Measurements from ENCODE around the gene NCK1.

DNA sequence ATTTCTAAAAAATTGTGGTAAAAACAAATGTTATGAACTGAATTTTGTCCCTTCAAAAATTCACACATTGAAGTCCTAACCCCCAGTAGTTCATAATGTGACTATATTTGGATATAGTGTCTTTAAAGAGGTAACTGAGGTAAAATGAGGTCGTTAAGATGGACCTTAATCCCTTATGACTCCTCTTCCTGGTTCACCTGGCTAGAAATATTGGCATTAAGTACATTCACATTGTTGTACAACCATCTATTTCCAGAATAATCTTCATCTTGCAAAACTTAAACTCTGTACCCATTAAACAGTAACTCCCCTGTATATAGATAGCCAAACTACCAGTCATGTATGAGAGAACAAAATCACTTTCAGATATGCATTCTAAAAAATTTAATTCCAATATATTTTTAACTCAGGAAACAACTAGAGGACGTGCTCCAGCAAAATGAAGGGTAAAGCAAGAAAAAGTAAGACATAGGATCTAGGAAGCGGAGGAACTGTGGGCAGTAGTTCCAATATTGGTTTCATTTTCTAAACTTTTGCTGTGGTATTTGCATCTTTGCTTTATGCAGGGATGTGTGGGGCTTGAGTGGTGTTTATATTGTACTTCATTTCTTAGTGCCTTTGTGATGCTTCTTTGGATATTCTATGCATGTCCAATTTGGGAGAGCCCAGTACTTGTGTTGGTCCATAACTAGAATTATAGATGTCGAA, 59.0 kb downstream of the NCK1 start:
- TF ChIP-seq POLR2AphosphoS5 (IDR thresholded peaks at IDR 0.05; ENCODE audit: low read depth, low read length) (no peak), TAF1 (IDR thresholded peaks at IDR 0.05; ENCODE audit: borderline replicate concordance, insufficient read depth, low read length) (no peak), SIN3A (IDR thresholded peaks at IDR 0.05; ENCODE audit: borderline replicate concordance, insufficient read depth, low read length) (no peak)
